ENCODE data around the gene HDX.
"Not testable (repeated sequence)": the region's sequence is repeated elsewhere in the genome, so short reads cannot be mapped to it uniquely, and the experiment has no call there.

Gene HDX, protein sequence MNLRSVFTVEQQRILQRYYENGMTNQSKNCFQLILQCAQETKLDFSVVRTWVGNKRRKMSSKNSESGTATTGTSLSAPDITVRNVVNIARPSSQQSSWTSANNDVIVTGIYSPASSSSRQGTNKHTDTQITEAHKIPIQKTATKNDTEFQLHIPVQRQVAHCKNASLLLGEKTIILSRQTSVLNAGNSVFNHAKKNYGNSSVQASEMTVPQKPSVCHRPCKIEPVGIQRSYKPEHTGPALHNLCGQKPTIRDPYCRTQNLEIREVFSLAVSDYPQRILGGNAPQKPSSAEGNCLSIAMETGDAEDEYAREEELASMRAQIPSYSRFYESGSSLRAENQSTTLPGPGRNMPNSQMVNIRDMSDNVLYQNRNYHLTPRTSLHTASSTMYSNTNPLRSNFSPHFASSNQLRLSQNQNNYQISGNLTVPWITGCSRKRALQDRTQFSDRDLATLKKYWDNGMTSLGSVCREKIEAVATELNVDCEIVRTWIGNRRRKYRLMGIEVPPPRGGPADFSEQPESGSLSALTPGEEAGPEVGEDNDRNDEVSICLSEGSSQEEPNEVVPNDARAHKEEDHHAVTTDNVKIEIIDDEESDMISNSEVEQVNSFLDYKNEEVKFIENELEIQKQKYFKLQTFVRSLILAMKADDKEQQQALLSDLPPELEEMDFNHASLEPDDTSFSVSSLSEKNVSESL

DNA sequence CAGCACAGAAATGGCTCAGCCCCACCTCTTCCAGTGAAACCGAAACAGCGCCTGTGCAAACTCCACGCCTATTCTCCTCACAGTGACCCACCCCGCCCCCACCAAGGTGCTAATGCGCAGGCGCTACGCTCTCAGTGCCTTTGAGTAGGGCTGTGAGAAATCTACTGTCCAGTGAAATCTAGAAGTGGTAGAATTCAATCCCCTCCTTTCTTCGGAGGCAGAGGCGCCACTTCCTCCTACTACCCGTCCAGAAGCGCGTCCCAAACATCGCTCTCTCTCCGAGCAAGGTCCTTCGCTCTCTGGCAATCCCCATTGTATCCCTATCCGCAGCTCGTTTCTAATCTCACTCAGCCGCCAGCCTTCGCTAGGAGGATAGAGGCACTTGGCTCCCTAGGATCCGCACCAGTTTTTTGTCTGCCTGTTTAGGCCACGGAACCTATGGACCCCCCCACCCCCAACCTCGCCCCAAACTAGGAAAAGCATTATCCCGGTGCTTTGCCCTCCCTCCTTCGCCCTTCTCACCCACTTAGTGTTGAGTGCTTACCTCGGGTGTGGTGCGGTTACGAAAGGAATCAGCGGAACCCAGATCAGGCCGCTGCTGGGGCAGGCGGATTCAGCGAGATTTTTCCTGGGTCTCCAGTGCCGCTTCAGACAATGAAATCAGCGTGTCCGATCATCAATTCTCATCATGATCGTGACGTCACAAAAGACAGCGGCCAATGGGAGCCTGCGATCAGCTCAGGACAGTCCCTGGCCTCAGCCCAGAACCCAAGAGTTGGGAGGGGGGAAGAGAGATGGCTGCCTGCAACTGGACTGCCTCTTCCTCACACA is at the start of gene HDX:
TSS of gene HDX (minus strand) at position 656 of the 831 bp plus-strand sequence. CDS start 27,056 bp downstream, outside the sequence.
- peak; percentile 70 for DNase-seq

DNA sequence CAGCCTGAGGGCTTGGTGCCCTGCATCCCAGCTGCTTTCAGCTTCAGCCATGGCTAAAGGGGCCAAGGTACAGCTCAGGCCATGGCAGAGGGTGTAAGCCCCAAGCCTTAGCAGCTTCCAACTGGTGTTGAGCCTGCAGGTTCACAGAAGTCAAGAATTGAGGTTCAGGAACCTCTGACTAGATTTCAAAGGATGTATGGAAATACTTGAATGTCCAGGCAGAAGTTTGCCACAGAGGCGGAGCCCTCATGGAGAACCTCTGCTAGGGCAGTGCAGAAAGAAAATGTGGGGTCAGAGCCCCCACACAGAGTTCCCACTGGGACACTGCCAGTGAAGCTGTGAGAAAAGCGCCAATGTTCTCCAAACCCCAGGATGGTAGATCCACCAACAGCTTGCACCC is 39.1 kb upstream of the HDX start:
- DNase-seq, result not testable (repeated sequence)

DNA sequence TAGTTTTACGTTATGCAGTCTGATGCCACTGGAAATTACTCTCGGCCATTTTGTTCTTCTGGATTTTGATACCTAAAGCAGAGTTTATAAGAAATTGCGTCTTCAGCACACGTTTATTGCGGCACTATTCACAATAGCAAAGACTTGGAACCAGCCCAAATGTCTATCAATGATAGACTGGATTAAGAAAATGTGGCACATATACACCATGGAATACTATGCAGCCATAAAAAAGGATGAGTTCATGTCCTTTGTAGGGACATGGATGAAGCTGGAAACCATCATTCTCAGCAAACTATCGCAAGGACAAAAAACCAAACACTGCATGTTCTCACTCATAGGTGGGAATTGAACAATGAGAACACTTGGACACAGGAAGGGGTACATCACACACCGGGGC is 35.4 kb upstream of the HDX start:
- DNase-seq, result not testable (repeated sequence)

DNA sequence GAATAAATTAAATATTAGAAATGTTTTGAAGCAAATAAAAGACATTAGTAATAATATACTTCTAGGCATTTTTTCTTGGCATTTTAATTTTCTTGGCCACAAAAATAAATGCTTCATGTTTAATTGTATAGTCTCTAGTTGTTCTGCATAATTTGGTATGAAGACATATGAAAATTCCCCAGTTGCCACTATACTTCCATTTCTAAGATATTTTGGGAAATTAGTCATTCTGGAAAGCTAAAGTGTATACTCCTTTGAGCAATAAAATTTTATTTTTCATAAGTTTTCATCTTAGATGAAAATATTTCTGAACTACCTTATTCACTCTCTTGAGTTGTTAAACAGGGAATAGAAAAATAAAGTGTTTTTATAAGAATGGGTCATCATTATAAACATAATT is 13.8 kb downstream of the HDX start:
- no peak for DNase-seq

DNA sequence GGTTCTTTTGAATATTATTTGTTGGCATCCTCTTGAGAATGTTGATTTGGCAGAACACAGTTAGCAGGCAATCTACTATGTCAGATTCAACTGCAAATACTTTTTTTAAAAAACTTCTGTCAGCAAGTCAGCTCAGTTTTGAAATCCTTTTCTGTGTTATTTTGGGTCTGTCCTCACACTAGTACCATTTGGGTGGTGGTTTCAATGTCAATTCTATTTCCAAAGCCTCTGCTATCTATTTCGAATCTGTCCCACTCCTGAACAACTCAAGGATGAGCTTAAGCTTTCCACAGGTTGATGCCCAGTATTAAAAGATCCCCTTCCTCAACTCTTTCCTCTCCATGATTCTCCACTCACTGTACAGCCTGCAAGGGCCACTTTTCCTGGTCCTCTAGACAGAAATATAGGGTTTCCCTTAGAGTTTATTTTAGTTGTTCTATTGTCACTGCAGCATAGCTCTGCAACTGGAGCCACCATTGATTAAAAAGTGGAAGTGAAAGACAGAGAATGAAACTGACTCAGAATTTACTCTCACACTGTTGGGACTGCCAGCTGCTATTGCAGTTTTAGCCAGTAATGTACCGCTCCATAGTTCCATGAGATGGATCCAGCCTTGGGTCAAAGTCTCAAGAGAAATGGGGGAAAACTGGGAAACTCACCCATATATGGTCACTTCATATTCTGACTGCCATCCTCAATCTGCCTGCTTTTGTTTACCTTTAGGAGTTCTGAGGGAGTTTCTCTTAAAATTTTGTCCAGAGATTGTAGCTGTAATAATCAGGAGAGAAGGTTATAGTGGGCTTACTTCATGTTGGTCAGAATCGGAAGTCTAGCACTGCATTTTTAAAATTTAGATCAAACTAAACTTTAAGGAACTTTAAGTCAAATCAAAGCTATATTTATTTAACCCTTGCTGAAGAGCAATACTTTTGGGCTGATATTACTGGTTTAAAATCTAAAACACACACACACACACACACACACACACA is 14.6 kb downstream of the HDX start:
- no peak for DNase-seq

DNA sequence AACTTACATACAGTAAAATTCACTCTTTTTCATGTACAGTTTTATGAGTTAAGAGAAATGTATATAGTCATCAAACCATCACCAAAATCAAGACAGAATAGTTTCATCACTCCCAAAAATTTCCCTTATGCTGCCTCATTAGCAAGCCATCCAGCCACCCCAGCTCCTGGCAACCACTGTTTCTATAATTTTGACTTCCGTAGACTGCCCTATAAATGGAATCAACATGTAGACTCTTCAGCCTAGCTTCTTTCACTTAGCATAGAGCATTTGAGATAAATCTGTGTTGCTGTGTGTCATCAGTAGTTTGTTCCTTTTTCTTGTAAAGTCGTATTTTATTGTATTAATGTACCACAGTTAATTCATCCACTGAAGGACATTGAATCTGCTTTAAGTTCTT is 23.2 kb downstream of the HDX start:
- no peak for DNase-seq

DNA sequence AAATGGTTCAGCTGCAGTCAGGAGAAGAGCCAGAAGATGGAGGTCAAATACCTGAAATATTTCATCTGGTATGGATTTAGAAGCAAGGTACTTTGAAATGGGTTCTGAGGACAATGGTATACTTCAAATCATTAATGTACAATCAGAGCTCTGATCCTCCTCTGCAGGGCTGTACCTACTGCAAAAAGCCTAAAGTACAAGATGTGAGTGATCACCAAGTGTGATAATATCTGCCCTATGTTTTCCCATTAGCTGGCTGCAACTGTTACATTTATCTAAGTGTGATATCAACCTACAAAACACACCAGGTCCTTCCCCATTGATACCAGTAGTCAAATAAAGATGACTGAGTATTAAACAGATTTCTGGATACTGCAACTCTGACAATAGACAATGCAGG is 25.1 kb downstream of the HDX start:
- no peak for DNase-seq

DNA sequence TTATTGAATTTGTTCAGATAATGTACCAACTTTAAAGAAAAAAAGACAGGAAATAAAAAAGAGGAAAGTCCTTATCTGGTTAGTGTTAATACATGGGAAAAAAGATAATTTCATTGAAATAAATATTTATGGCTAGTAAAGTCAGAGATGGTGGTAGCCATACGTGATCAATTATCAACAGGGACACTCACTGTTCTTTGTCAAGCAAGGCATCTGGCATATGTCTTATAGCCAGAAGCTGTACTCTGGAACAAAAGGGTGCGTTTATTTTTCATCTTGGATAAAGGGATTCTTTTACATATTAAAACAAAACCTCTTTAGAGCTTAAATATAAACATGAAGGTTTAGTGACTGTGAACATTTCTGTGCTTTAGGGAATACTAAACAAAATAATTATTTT is 26.7 kb downstream of the HDX start:
- DNase-seq, result no peak

DNA sequence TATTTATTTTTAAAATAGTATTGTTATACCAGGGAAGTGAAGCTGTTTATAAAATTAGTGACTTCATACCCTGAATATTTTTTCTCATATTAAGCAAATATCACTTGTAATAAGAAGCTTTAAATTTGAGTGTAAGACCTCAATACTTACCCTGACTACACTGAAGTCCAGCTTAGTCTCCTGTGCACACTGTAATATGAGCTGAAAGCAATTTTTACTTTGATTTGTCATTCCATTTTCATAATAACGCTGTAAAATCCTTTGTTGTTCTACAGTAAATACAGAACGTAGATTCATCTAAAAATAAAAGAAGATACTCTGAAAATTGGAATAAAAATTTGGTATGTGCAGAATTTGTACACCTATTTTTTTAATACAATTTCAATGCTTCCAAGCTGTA is 27.2 kb downstream of the HDX start:
- no peak for DNase-seq

DNA sequence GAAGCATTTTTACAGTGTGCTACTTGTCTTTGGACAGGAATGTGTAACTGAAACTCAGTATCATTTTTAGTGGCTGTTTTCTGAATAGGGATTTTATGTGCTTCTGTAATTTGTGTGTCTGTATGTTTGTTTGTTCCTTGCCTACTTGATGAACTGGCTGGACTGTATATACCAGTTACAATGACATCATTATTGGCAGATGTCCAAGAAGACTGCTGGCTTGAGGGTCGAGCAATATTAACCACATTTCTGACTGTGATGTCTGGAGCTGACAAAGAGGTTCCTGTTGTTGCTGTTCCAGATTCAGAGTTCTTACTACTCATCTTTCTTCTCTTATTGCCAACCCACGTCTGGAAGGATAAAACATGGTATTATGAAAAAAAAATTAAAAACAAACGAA is 33.0 kb downstream of the HDX start:
- no peak for DNase-seq

DNA sequence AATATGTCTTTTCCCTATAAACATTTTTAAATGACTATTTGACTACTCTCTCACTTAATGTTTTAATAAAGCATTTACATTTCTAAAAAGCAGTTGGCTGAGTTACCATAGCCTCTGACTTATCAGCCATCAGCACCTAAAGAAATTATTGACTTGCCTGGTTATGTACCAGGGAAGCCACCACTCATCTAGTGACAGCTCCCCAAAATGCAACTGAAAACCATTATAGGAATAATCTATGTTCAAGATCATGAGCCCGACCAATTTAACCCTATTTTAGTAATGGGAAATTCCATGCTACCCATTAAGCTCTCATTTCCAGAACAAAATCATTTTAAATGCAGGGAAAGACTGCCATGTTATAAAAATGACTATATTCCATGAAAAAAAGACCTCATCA is 34.4 kb downstream of the HDX start:
- no peak for DNase-seq

DNA sequence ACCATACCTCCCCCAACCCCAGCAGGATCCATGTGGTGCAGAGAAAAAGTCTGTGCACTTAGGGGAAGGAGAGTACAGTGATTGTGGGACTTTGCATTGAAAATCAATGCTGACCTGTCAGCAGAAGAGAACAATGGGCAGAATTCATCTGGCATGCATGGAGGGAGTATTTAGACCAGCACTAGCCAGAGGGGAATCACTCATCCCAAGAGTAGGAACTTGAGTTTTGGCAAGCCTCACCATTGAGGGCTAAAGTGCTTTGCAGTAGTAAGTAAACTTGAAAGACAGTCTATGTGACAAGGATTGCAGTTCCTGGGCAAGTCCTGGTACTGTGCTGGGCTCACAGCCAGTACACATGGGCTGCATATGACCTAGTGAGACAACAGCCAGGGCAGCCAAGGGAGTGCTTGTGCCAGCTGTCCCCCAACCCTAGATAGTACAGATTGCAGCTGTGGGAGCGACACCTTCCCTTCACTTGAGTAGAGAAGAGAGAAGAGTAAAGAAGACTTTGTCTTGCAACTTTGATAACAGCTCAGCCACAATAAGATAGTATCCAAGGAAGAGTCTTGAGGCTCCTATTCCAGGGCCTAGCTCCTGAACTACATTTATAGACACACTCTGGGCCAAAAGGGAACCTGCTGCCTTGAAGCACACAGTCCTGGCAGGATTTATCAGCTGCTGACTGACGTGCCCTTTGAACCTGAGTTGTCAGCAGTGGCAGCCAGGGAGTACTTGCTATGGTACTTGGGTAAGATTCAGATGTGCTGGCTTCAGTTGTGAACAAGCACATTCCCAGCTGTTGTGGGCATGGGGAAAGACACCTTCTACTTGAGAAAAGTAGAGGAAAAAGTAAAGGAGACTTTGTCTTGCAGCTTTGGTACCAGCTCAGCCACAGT is 48.7 kb downstream of the HDX start:
- no peak for DNase-seq

DNA sequence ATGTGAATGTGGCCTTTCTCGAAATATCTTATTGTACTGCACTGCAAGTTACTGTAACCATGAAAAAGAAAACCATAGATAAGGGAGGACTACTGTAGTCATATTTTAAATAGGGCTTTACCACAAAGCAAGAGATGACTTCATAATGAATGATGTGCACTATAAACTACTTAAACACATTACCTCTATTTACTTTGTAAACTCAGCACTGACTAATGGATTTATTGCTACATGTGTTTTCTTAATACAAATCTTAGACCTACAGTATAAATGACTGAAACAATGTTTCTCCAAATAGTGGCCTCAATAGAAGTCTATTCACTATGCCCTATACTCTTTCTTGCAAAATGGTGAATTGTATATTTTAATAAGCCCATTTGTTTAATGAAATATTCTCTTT is 61.1 kb downstream of the HDX start:
- DNase-seq, result no peak

DNA sequence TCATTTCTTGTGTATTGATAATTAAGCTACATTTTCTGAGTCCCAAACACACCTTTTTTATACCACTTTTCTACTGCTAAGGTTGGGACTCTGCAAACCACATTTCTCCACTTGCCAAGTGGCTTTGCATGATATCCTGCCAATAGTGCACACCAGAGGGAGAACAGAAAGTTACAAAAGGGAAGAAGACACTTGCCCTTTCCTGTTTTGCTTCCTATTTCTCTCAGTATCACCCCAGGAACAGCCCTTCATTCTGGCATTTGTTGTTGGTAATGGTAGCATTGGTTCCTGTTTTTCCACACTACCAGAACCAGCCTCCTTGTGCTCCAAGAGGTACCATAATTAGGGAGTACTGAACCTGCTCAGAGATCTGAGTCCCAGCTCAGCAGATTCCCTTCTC is 87.1 kb downstream of the HDX start:
- no peak for DNase-seq

DNA sequence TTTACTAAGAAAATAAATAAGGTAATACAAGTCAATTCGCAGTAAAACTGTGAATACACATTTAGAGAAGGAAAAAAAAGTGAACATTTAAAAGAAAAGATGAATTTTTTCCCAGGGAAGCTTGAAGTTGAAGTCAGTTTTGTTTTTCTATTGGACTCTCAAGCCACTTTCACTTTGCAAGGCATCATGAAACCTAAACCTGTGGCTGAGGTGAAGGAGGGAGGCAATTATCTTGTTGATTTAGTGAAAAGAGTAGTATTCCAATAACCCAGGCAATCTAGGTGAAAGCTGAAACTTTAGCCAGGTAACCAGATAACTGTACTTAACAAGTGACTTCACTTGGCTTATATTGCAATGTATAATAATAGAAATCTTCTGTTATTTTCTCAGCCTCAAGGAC is 138.6 kb downstream of the HDX start:
- no peak for DNase-seq

DNA sequence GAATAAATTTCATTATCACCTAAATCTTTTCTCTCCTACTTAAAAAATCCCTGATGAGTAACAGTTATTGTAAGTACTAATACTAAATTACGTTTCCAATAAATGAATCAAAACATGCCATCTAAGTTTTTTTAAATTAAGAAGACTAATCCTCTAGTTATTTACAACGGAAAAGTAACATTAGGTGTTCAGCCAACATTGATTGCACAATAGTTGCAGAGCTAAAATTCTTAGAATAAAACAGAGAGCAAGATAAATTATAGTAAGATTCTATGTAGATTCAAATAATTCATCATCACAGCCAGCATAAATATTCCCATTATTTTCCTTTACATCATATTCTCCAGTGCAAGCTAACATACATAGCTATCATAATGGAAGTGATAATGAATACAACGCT is 139.2 kb downstream of the HDX start:
- no peak for DNase-seq

DNA sequence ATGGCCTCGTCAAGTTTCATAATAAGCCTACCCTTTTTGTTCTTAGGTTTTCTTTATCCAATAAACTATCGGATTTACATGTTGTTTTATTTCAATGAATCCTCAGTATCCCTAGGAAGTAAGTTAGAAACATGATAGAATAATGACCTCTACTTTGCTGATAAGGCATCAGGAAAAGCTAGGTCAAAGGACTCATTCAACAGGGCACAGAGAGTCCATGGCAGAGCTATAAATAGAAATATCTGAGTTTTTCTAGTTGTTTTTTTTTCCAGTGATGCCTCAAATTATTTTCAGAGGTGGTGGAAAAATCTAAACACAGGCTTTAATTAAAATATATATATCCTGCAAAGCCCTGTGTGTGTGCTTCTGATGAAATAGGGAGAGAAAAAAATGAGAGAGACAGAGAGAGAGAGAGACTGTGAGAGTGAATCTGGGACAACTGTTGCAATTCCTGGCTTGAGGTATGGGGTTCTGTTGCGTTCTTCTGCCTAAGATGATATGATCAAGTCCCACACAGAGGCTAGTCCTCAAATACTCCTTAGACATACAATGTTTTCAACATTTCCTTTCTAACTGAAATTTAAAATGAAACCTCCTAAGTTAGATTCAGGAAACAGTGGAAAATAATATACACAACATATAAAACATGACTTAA is 139.9 kb downstream of the HDX start:
- no peak for DNase-seq

DNA sequence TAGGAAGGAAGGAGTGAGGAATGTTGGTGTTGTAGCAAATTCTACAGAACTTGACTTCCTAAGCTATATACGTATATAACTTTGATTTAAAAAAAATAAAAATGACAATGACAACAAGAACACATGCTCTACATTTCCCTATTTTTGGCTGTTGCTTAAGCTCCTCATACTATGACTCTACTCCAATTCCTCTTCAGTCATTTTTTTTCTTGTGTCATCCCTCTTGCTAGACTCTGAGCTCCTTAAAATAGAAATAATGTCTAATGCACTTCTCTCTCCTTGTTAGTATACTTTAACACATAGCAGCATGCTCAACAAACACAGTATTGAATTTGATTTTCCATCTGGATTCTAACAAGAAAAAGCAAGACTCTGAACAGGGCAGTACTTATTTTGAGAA is 144.0 kb downstream of the HDX start:
- no peak for DNase-seq

DNA sequence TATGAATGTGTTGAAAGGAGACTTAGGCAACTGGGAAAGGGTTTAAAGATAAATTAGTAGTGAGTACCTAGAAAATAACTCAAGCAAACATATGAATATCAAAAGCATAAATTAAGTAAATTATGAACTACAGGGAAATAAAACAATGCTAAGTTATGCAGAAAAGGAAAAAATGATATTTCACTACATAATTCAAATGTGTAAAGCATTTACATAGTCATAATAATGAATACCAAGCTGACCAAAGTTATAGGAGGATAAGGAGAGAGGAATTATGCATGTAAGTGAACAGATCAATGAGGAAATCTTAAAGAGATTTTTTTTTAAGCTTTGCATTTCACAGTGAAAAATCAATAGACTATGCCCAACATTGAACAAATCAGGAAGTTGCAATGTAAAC is 145.0 kb downstream of the HDX start:
- DNase-seq, result no peak

DNA sequence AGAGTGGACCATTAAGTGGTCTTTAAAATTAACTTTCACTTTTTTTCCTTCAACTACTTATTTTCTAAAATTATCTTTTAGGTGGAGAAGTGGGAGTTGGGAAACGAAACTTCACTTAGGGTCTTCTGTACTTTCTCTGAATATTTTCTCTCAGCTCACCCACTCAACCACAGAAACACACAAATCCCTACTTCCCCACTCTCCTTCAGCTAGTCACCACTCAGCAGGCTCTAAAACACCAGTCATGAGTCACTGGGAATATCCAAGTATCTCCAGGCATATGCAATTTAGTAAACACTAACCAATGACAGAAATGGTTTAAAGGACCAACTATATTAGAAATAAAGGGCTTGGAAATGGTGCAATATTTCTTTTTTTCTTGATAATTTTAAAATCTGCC is 161.3 kb downstream of the HDX start:
- no peak for DNase-seq
